Duodenal mucosa (tissue), 2 donors: ENCODE results near the gene NAA80.
"Not testable (repeated sequence)": the region's sequence is repeated elsewhere in the genome, so short reads cannot be mapped to it uniquely, and the experiment has no call there.

Source experiments
- H3K27ac ChIP-seq: one replicate; pipeline ENCODE4 v1.7.0; 2013; ENCODE audit warnings: low read depth, low read length
- H3K27me3 ChIP-seq, 2 donors: one replicate each; pipeline ENCODE4 v1.7.0; 2013; ENCODE audit warnings: low read length in 2 of 2, control low read depth in 1 of 2; ENCODE audit not compliant: insufficient read depth in 2 of 2, control insufficient read depth in 1 of 2
- H3K36me3 ChIP-seq, 2 donors: one replicate each; pipeline ENCODE4 v1.7.0; 2013; ENCODE audit warnings: low read length in 2 of 2, control low read depth in 1 of 2; ENCODE audit not compliant: insufficient read depth in 2 of 2, control insufficient read depth in 1 of 2
- H3K4me1 ChIP-seq, 2 donors: one replicate each; pipeline ENCODE4 v1.7.0; 2013; ENCODE audit warnings: low read length in 2 of 2, control low read depth in 1 of 2; ENCODE audit not compliant: insufficient read depth in 2 of 2, control insufficient read depth in 1 of 2
- H3K4me3 ChIP-seq, 2 donors: one replicate each; pipeline ENCODE4 v1.7.0; 2013; ENCODE audit warnings: low read length in 2 of 2, low read depth in 1 of 2
- H3K9ac ChIP-seq, 2 donors: one replicate each; pipeline ENCODE4 v1.7.0; 2013; ENCODE audit warnings: low read length in 2 of 2, low read depth in 1 of 2
- H3K9me3 ChIP-seq, 2 donors: one replicate each; pipeline ENCODE4 v1.7.0; 2013; ENCODE audit warnings: low read length in 2 of 2, control low read depth in 1 of 2; ENCODE audit not compliant: control insufficient read depth in 1 of 2

NAA80 gene

DNA sequence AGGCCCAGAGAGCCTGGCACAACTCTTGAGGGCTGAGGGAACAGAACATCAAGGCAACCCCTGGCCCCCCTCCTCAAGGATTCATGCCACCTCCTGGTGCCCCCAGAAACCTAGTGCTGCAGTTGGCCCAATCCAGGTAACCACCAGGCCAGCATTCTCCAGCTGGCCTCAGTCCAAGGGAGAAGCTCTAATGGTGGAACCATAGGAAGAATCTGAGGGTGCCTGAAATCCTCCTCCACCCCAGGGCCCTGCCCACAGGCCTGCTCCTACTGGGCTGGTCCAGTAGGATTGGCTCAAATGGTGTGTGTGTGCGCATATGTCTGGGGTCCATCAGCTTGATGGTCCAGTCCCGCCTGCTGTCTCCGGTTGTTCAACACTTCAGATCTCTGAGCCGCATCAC lies 15.6 kb upstream of the NAA80 start:
- H3K36me3 ChIP-seq = peaks cover 8 to 19% of the 10 kb centered on the region in 2 donors
- H3K4me1 ChIP-seq = peaks cover 38% of the 10 kb centered on the region in 2 donors
- no peak overlapping the region for H3K27ac ChIP-seq
- no peaks in the 10 kb centered on the region for H3K27me3 ChIP-seq
- H3K9me3 ChIP-seq = no peaks in the 10 kb centered on the region
- H3K4me3 ChIP-seq = no peak overlapping the region
- H3K9ac ChIP-seq = no peak overlapping the region

DNA sequence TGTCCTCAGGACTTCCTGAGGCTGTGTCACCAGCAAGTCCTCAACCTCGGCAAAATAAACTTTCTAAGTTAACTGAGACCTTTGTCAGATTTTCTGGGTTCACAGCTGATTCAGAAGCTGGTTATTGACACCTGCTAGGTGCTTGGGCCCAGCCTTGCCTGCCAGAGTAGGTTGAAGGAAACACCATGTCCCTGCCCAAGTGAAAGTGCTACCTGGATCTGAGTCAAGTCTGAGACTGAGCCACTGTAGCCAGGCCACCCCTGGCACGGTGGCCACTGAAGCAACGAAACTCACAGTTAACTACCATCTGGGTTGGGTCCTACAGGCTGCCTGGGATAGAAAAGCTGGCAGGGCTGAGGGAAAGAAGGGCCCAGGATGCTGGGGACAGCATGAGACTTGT lies 15.1 kb upstream of the NAA80 start:
- Histone ChIP-seq H3K27ac (no peak overlapping the region), H3K9me3 (no peaks in the 10 kb centered on the region)

DNA sequence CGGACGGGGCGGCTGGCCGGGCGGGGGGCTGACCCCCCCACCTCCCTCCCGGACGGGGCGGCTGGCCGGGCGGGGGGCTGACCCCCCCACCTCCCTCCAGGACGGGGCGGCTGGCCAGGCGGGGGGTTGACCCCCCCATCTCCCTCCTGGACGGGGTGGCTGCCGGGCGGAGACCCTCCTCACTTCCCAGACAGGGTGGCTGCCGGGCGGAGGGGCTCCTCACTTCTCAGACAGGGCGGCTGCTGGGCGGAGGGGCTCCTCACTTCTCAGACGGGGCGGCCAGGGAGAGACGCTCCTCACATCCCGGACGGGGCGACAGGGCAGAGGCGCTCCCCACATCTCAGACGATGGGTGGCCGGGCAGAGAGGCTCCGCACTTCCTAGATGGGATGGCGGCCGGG lies 12.8 kb upstream of the NAA80 start:
- H3K4me3 ChIP-seq, H3K27ac ChIP-seq, H3K9me3 ChIP-seq, H3K36me3 ChIP-seq, H3K9ac ChIP-seq, H3K27me3 ChIP-seq: not testable (repeated sequence)
- H3K4me1 ChIP-seq = peaks cover 10% of the 10 kb centered on the region in 2 donors

More for the DNA sequence above, 15.1 kb upstream of the NAA80 start:
- Histone ChIP-seq H3K4me1 (peaks cover 33% of the 10 kb centered on the region in 2 donors), H3K27me3 (no peaks in the 10 kb centered on the region), H3K9ac (peak overlapping the region in 1 of 2 donors; percentile 13), H3K36me3 (peaks cover 8 to 16% of the 10 kb centered on the region in 2 donors), H3K4me3 (no peak overlapping the region)

DNA sequence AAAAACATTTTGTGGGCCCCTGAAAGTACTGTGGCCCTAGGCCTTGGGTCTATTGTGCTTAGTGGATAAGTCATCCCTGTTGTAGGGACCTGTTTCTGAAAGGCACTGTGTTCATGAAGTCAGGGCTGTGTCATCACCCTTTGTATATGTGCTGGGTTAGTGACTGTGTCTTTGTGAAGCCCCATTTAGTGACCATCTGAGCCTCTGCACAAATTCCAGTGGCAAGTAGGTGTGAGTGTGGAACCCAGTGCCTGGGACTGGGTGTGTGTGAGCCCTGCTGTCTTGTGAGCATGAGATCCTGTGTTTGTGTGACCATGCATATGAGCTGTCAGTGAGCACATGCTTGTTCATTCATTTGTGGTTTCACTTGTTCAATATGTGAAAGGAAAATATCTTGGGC lies 5.4 kb upstream of the NAA80 start:
- Histone ChIP-seq H3K9ac (no peak overlapping the region), H3K36me3 (no peaks in the 10 kb centered on the region), H3K27me3 (no peaks in the 10 kb centered on the region), H3K27ac (no peak overlapping the region), H3K9me3 (no peaks in the 10 kb centered on the region), H3K4me1 (peaks cover 17 to 26% of the 10 kb centered on the region in 2 donors), H3K4me3 (no peak overlapping the region)

DNA sequence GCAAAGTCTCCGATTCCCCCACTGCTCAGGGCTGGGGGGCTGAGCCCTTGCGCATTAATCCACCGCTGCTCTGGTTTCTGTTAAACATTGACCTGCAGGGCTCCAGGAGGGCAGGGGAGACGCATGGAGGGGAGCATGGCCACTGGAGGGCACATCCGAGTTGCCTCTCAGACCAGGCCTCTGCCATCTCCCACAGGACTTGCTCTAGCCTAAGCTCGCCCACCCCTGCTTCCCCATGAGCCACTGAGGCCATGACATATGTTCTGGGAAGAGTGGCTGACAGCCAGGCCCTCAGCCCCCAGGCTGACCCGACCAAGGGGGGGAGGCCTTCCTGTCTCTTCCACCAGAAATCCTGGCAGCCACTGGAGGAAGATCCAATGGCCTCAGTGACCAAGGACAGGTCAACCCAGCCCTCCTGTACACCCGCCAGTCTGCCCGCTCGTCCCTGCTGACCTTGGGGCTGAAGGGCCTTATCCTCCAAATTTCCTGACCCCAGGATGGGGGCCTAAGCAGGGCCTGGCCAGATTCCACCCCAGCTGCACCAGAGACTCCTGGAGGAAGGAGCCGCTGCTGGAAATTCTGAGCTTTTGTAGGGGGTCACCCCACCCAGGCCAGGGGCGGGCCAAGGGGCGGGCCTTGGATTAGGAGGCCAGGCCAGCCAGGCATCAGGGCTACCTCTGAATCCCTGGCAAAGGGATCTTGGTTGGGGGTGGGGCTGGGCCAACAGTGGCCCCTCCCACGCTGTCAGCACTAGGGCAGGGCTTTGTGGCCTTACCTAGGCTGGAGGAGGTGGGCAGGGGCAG lies 4.0 kb upstream of the NAA80 start, which contains the start of gene HYAL1:
Gene HYAL1 (minus strand): TSS at position 562 of the 803 bp plus-strand sequence. CDS start 618 bp downstream, outside the sequence.
- H3K9me3 ChIP-seq = no peaks in the 10 kb centered on the region
- H3K4me1 ChIP-seq = peaks cover 25 to 34% of the 10 kb centered on the region in 2 donors
- H3K27ac ChIP-seq = peak within 1 kb of the TSS; percentile 62
- H3K36me3 ChIP-seq = no peaks in the 10 kb centered on the region
- H3K27me3 ChIP-seq = no peaks in the 10 kb centered on the region
- H3K4me3 ChIP-seq = peak within 1 kb of the TSS; percentile 35 to 36
- H3K9ac ChIP-seq = peak within 1 kb of the TSS; percentile 18 to 32

DNA sequence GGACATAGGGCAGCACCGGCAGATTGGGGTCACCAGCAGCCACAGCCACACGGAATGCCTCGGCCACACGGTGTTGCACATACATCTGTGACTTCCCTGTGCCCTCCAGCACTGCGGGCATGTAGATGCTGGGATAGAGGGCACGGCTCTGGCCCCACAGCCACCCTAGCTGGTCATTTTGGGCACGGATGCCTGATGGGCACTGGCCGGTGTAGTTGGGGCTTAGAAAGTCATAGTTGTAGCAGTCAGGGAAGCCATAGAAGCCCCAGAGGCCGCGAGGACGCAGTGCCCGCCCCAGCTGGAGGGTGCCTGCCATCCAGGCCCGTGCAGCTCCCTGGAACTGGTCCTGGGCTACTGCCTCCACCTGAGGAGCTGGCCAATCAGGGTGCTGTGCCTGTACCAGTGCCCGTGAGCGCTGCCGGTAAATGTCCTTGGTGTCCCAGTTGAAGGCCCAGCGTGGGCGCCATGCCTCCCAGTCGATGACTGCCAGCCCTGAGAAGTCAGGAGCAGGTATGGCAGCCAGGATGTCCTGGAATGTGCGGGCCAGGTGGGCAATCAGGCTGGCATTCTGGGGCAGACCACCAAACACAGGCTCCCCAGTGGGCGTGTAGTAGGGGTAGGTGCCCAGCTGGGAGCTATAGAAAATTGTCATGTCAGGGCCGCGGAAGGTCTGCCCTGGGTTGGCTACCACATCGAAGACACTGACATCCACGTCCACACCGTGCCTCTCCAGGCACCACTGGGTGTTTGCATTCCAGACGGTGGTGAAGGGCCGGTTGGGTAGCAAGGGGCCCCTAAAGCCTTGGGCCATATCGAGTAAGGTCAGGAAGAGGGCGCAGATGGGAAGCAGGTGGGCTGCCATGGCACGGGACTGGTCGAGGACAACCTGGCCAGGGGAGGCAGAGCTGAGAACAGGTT lies 3.1 kb upstream of the NAA80 start:
- H3K9ac ChIP-seq = peak overlapping the region in 1 of 2 donors; percentile 32
- peaks cover 31 to 38% of the 10 kb centered on the region in 2 donors for H3K4me1 ChIP-seq
- H3K36me3 ChIP-seq = no peaks in the 10 kb centered on the region
- H3K27ac ChIP-seq = peak overlapping the region; percentile 62
- H3K4me3 ChIP-seq = peak overlapping the region; percentile 35 to 36
- no peaks in the 10 kb centered on the region for H3K27me3 ChIP-seq
- H3K9me3 ChIP-seq = no peaks in the 10 kb centered on the region

DNA sequence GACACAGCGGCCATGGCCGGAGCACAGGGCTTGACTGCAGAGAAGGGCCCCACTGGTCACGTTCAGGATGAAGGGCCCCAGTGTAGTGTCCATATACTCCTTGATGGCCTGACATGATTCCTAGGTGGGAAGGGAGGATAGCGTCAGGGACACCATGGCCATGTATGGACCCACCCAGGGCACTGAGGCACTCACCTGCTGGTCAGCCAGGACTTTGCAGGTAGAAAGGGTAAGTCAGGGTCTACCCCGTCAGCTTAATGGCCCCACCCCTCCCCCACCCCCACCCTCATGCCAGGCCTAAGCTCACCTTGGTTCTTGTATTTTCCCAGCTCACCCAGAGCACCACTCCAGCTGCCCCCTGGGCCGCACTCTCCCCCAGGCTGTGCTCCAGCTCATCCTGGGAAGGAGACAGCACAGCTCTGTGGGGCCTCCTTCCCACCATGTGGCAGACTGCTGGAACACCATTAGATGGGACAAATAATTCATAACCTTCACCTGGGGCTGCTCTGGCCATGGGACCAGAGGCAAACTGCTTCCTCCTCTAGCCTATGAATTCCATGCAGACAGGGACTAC lies 1.6 kb upstream of the NAA80 start:
- Histone ChIP-seq H3K27me3 (no peaks in the 10 kb centered on the region), H3K36me3 (no peaks in the 10 kb centered on the region), H3K9me3 (no peaks in the 10 kb centered on the region), H3K4me3 (peak overlapping the region; percentile 62 to 74), H3K4me1 (peaks cover 31 to 39% of the 10 kb centered on the region in 2 donors), H3K27ac (peak overlapping the region; percentile 85), H3K9ac (peak overlapping the region; percentile 75 to 76)

DNA sequence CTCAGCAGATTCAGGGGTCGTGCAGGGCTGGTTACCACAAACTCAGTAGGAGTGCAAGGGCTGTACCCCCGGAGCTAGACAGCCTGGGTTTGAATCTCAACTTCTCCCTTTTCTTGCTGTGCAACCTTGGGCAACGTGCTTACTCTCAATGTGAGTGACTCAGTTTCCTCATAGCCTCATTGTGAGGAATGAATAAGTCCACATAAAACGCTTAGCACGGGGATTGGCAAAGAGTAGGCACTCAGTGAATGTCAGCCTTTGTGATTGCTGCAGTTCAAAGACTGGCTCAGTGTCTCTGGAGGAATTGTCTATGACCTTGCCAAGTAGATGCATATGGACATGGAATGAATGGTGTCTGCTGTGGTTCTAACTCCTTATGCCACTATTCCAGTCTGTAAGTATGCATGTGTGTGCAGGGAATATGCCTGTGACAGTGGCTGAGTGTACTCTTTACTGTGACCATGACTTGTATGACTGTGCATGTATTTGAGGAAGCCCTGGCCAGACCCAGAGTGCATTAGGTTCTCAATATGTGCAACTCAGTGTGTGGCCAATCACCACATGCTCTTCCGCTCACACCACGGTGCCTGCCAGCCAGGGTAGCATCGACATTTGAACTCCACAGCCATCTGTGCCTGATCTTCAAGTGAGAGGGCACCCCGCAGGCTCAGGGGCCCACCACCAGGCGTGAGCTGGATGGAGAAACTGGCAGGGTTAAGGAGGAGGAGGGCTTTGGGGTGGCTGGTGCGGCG lies 900 bp upstream of the NAA80 start:
- Histone ChIP-seq H3K4me1 (peaks cover 31 to 39% of the 10 kb centered on the region in 2 donors), H3K4me3 (peak overlapping the region; percentile 62 to 74), H3K36me3 (no peaks in the 10 kb centered on the region), H3K9me3 (no peaks in the 10 kb centered on the region), H3K9ac (peak overlapping the region; percentile 75 to 76), H3K27me3 (no peaks in the 10 kb centered on the region), H3K27ac (peak overlapping the region; percentile 85)

DNA sequence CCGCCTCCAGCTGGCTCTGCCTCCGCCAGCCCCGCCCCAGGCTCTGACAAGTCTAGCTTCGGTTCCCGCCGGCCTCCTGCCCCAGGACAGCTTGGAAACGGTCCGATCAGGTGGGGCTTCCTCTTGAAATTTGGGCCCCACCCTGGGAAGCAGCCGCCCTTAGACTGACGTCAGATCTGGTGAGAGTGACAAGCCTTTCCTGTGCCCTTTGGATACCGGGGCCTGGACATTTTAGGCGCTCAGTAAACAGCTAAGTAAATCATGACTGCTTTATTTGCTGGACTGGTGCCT lies 378 bp upstream of the NAA80 start:
- peaks cover 31 to 39% of the 10 kb centered on the region in 2 donors for H3K4me1 ChIP-seq

More for the DNA sequence above, 378 bp upstream of the NAA80 start:
- peak overlapping the region; percentile 62 to 74 for H3K4me3 ChIP-seq
- peak overlapping the region; percentile 85 for H3K27ac ChIP-seq
- no peaks in the 10 kb centered on the region for H3K9me3 ChIP-seq
- no peaks in the 10 kb centered on the region for H3K36me3 ChIP-seq
- H3K9ac ChIP-seq = peak overlapping the region; percentile 75 to 76
- no peaks in the 10 kb centered on the region for H3K27me3 ChIP-seq
